Measurements from ENCODE around the gene FXYD3.

The FXYD3 gene

DNA sequence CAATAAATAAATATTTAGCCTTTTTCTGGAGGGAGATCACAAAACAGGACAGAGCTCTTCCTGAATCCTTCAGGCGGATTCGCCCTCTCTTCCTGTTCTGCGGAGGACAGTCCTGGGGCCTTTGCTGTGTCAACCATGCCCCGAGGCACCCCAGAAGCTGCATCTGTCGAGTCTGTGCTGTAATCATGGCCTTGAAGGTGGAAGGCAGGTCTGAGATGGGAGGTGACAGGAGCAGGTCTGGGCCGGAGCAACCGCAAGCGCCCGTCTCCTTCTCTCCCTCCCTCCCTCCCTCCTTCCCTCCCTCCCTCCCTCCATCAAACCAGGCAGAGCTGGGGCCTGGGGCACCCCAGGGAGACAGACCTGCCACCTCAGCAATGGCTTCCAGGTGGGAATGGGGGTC is 4.6 kb upstream of the FXYD3 start:
- TF ChIP-seq, protein P1, sequence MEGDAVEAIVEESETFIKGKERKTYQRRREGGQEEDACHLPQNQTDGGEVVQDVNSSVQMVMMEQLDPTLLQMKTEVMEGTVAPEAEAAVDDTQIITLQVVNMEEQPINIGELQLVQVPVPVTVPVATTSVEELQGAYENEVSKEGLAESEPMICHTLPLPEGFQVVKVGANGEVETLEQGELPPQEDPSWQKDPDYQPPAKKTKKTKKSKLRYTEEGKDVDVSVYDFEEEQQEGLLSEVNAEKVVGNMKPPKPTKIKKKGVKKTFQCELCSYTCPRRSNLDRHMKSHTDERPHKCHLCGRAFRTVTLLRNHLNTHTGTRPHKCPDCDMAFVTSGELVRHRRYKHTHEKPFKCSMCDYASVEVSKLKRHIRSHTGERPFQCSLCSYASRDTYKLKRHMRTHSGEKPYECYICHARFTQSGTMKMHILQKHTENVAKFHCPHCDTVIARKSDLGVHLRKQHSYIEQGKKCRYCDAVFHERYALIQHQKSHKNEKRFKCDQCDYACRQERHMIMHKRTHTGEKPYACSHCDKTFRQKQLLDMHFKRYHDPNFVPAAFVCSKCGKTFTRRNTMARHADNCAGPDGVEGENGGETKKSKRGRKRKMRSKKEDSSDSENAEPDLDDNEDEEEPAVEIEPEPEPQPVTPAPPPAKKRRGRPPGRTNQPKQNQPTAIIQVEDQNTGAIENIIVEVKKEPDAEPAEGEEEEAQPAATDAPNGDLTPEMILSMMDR (IDR thresholded peaks at IDR 0.05; ENCODE audit: low read depth, low read length, missing control alignments), result no peak
- no peak overlapping the region for H3K4me3 ChIP-seq (replicated peaks; ENCODE audit: low read depth, low read length)
- DNase-seq (ENCODE audit: extremely low read depth, low read depth), result no peak

DNA sequence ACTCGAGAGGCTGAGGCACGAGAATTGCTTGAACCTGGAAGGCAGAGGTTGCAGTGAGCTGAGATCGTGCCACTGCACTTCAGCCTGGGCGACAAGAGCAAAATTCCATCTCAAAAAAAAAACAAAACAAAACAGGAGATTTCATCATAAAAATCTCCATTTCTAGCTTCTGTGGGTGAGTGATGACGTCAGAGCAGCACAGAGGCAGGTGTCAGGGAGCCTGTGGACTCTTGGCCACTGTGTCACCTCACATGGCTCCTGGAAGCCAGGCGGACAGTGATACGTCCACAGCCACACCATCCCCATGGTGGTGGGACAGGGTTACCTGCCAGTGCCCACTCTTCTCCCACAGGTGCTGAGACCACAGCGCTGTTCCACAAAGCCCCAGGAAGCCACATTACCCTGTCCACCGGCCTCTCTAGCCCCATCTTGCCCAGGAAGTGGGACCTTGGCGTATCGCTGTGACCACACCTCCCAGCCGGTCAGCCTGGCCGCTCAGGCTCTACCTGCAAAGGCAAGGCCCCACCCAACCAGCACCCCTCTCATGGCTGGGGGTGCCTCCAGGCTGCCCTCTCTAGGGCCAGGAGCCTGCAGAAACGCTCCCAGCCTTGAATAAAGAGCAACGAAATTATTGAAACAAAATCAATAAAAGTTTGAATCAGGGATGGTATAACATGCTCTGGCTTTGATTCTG is 2.5 kb upstream of the FXYD3 start:
- DNase-seq (ENCODE audit: extremely low read depth, low read depth), result no peak
- TF ChIP-seq, protein P1 (IDR thresholded peaks at IDR 0.05; ENCODE audit: low read depth, low read length, missing control alignments), result no peak

DNA sequence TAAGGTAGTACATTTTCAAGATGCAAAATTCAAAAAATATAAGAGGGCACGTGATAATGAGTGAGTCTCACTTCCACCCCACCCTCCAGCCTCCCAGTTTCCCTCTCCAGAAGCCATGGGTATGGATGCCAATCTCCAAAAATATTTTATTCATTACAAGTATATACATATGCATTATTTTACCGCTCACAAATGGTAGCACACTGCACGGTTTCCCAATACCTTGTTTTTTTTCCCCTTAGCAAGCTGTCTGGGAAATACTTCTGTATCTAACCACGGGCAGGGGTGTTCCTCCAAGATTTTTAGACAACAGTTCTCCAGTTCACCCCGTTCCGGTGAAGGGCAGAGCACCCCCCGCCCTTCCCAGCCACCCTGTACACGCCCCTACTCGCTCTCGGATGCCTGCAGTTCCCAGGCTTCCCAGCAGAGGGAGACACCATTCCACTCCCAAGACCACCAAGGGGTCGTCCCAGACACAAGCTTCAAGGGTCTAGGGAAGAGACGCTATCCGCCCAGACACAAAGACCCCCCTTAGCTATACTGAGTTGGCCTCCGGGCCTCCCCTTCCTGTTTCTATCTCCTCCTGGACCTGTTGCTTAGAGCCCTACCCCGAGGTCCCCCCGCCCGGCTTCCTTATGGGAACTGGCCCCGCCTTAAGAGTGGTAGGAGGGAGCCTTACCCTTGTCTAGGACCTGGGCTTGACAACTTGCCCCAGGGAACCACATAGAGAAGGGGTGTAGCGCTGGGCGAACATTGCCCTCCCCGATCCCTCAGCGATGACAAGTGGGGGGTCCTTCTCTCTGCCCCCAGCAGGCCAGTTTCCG is 1.1 kb upstream of the FXYD3 start:
- H3K4me3 ChIP-seq (replicated peaks; ENCODE audit: low read depth, low read length), result no peak overlapping the region
- no peak for DNase-seq (ENCODE audit: extremely low read depth, low read depth)

More for the DNA sequence above, 2.5 kb upstream of the FXYD3 start:
- H3K4me3 ChIP-seq (replicated peaks; ENCODE audit: low read depth, low read length), result no peak overlapping the region

GRCh38 chr19:35116072-35116801 is 614 bp downstream of the FXYD3 start:
- TF ChIP-seq, protein P1 (IDR thresholded peaks at IDR 0.05; ENCODE audit: low read depth, low read length, missing control alignments), result no peak
- no peak for DNase-seq (ENCODE audit: extremely low read depth, low read depth)

More for the DNA sequence above, 1.1 kb upstream of the FXYD3 start:
- TF ChIP-seq, protein P1 (IDR thresholded peaks at IDR 0.05; ENCODE audit: low read depth, low read length, missing control alignments), result peak; percentile 99

DNA sequence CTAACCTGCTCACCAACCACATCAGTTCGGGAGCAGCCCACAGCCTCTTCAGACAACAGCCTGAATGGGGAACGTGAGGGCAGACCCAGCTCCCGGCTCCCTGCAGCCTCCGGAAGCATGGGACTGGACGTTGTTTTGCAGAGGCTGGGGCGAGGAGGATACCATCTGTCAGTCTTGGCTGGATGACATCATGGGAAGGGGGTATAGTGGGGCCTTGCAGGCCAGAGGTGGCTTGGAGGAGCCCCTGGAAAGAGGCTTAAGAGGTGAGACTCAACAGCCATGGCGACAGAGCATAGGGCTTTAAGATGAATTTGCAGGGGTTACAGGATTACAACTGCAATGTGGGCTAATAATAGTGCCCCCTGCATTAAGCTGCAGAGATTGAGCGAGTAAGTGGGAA is 1.5 kb downstream of the FXYD3 start:
- TF ChIP-seq, protein P1 (IDR thresholded peaks at IDR 0.05; ENCODE audit: low read depth, low read length, missing control alignments), result no peak
- DNase-seq (ENCODE audit: extremely low read depth, low read depth), result no peak
- no peak overlapping the region for H3K4me3 ChIP-seq (replicated peaks; ENCODE audit: low read depth, low read length)

More at GRCh38 chr19:35116072-35116801, 614 bp downstream of the FXYD3 start:
- H3K4me3 ChIP-seq (replicated peaks; ENCODE audit: low read depth, low read length), result no peak overlapping the region

DNA sequence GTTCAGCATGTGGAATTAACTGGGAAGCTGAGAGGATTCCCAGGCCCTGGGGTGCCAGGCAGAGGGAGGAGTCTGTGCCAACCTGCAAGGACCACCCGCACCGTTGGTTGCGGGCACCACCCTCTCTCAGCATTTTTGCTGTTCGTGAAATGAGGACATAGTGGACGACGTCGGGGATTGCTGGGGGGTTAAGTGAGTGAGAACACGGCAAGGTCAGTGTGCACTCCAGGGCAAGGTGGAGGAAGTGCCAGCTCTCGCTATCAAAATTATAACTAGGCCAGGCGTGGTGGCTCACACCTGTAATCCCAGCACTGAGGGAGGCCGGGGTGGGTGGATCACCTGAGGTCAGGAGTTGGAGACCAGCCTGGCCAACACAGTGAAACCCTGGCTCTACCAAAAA is 2.2 kb downstream of the FXYD3 start:
- DNase-seq (ENCODE audit: extremely low read depth, low read depth), result no peak
- TF ChIP-seq, protein P1 (IDR thresholded peaks at IDR 0.05; ENCODE audit: low read depth, low read length, missing control alignments), result no peak
- H3K4me3 ChIP-seq (replicated peaks; ENCODE audit: low read depth, low read length), result no peak overlapping the region

All from HFF-Myc (cell line).